NCI-H526 treated with DMSO at 0.1 percent for 48 hours (cell line): Measurements from ENCODE around the gene ASPDH.

Source experiments
- DNase-seq: peaks from one replicate; lab custom pipeline; 2025; lab: John Stamatoyannopoulos, UW

The ASPDH gene

GRCh38 chr19:50513746-50514345 is at the start of gene ASPDH:
Gene ASPDH (minus strand): TSS chr19:50513913. CDS start chr19:50513823, 90 bp downstream.
- no peak for DNase-seq

- no peak for DNase-seq
Observed at GRCh38 chr19:50562996-50563395, 49.3 kb upstream of the ASPDH start.

GRCh38 chr19:50562329-50562728 is 48.6 kb upstream of the ASPDH start:
- no peak for DNase-seq

GRCh38 chr19:50559636-50560035 is 45.9 kb upstream of the ASPDH start:
- DNase-seq: no peak

- no peak for DNase-seq
Observed at GRCh38 chr19:50558449-50558848, 44.7 kb upstream of the ASPDH start.

- DNase-seq: no peak
Observed at GRCh38 chr19:50558039-50558438, 44.3 kb upstream of the ASPDH start.

- DNase-seq: no peak
Observed at GRCh38 chr19:50557009-50557613, 43.4 kb upstream of the ASPDH start.

GRCh38 chr19:50556282-50557008 is 42.7 kb upstream of the ASPDH start:
- DNase-seq: no peak

GRCh38 chr19:50555450-50556281 is 42.0 kb upstream of the ASPDH start:
- no peak for DNase-seq

- DNase-seq: no peak
Observed at GRCh38 chr19:50555033-50555432, 41.3 kb upstream of the ASPDH start.

GRCh38 chr19:50554212-50554611 is 40.5 kb upstream of the ASPDH start:
- no peak for DNase-seq

GRCh38 chr19:50553134-50553703 is 39.5 kb upstream of the ASPDH start:
- DNase-seq: no peak

GRCh38 chr19:50552540-50552939 is 38.8 kb upstream of the ASPDH start:
- DNase-seq: no peak

GRCh38 chr19:50551715-50552187 is 38.0 kb upstream of the ASPDH start:
- no peak for DNase-seq

GRCh38 chr19:50551034-50551714 is 37.5 kb upstream of the ASPDH start:
- DNase-seq: no peak

- DNase-seq: no peak
Observed at GRCh38 chr19:50550594-50550966, 36.9 kb upstream of the ASPDH start.

- DNase-seq: no peak
Observed at GRCh38 chr19:50549927-50550593, 36.3 kb upstream of the ASPDH start.

- no peak for DNase-seq
Observed at GRCh38 chr19:50549059-50549926, 35.6 kb upstream of the ASPDH start.

GRCh38 chr19:50548191-50549058 is 34.7 kb upstream of the ASPDH start:
- DNase-seq: no peak
